Measurements from ENCODE around the gene ATP4A.

ATP4A gene

GRCh38 chr19:35524181-35524837 is 39.1 kb downstream of the ATP4A start:
- DNase-seq (ENCODE audit: low read depth), result no peak

GRCh38 chr19:35522745-35523327 is 40.6 kb downstream of the ATP4A start:
- no peak for DNase-seq (ENCODE audit: low read depth)

GRCh38 chr19:35521124-35521743 is 42.2 kb downstream of the ATP4A start:
- DNase-seq (ENCODE audit: low read depth), result no peak

GRCh38 chr19:35519291-35519690 is 44.2 kb downstream of the ATP4A start:
- no peak for DNase-seq (ENCODE audit: low read depth)

- DNase-seq (ENCODE audit: low read depth), result no peak
These were observed 45.1 kb downstream of the ATP4A start for GRCh38 chr19:35518313-35518712.

- DNase-seq (ENCODE audit: low read depth), result no peak
These were observed 46.1 kb downstream of the ATP4A start for GRCh38 chr19:35517342-35517741.

- DNase-seq (ENCODE audit: low read depth), result no peak
These were observed 47.1 kb downstream of the ATP4A start for GRCh38 chr19:35516310-35516709.

GRCh38 chr19:35514282-35514809 is 49.1 kb downstream of the ATP4A start:
- DNase-seq (ENCODE audit: low read depth), result no peak

- no peak for DNase-seq (ENCODE audit: low read depth)
These were observed 49.7 kb downstream of the ATP4A start, which contains the start of gene DMKN for GRCh38 chr19:35513628-35514281. TSS of gene DMKN (minus strand) at chr19:35513649. CDS start at chr19:35513475, 174 bp downstream.

- DNase-seq (ENCODE audit: low read depth), result no peak
These were observed 50.4 kb downstream of the ATP4A start for GRCh38 chr19:35512831-35513627.

GRCh38 chr19:35511337-35511736 is 52.1 kb downstream of the ATP4A start:
- no peak for DNase-seq (ENCODE audit: low read depth)

GRCh38 chr19:35510626-35510964 is 52.9 kb downstream of the ATP4A start:
- no peak for DNase-seq (ENCODE audit: low read depth)

- DNase-seq (ENCODE audit: low read depth), result peak; percentile 59
These were observed 53.4 kb downstream of the ATP4A start for GRCh38 chr19:35509861-35510625.

GRCh38 chr19:35509018-35509652 is 54.3 kb downstream of the ATP4A start:
- DNase-seq (ENCODE audit: low read depth), result no peak

- DNase-seq (ENCODE audit: low read depth), result no peak
These were observed 55.3 kb downstream of the ATP4A start for GRCh38 chr19:35508129-35508528.

- no peak for DNase-seq (ENCODE audit: low read depth)
These were observed 55.9 kb downstream of the ATP4A start for GRCh38 chr19:35507561-35507960.

- no peak for DNase-seq (ENCODE audit: low read depth)
These were observed 57.4 kb downstream of the ATP4A start for GRCh38 chr19:35506011-35506410.

- no peak for DNase-seq (ENCODE audit: low read depth)
These were observed 60.7 kb downstream of the ATP4A start for GRCh38 chr19:35502751-35503150.

GRCh38 chr19:35501684-35502083 is 61.8 kb downstream of the ATP4A start:
- DNase-seq (ENCODE audit: low read depth), result no peak

GRCh38 chr19:35500611-35501010 is 62.8 kb downstream of the ATP4A start:
- DNase-seq (ENCODE audit: low read depth), result no peak
